Hepatocyte (in vitro differentiated cells): Measurements from ENCODE around the gene ADCY1.

Experiments
- CTCF ChIP-seq: fragments of 200-600 bp; sonication (generic); IDR thresholded peaks from 2 replicates; pipeline ENCODE4 v1.5.1; 2016; ENCODE audit warnings: antibody characterized with exemption, mild to moderate bottlenecking; ENCODE audit not compliant: poor library complexity
- EZH2 ChIP-seq: fragments of 200-600 bp; sonication (generic); IDR thresholded peaks from 2 replicates; pipeline ENCODE4 v1.6.1; 2016; ENCODE audit warnings: antibody characterized with exemption, mild to moderate bottlenecking, borderline replicate concordance
- EZH2phosphoT487 ChIP-seq: fragments of 200-600 bp; sonication (generic); IDR thresholded peaks from one replicate; pipeline ENCODE4 v1.6.1; 2018; ENCODE audit warnings: antibody characterized with exemption, mild to moderate bottlenecking, low read depth, moderate library complexity; ENCODE audit not compliant: unreplicated experiment, severe bottlenecking

DNA sequence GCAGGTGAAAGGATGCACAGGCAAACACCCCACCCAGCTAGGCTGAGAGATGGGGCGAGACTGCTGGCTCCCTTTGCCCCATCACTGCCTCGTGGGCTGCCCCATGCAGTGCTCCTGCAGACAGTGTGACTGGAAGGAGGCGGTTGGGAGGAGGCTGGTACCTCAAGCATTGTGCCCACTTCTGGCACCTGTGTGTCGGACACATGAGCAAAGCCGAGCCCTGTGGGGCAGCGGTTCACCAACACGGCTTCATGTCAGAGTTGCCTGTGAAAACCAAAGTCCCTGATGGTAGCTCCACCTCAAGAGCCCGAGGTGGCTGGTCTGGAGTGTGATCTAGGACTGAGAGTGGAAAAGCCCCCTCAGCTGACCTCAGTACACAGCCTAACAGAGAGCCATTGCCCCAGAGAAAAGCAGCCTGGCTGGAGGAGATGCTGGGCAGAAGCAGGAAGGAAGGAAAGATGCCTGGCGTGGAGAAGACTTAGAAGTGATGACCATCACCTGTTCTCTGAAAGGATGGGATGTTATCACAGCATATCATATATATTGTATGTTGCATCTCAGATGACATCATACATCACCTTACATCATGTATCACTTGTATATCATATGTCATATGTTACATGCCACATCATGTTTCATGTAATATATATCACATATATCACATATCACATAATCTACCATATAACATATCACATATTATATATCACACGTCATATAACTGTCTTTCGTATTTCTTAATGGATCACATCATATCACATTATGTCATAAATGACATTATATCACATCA lies 75.6 kb downstream of the ADCY1 start:
- no peak for TF ChIP-seq CTCF
- TF ChIP-seq EZH2, result no peak
- no peak for TF ChIP-seq EZH2phosphoT487
